Natural killer cell (primary cell): Measurements from ENCODE around the gene ZNF488. TPM values are rescaled to one million over a fixed set of nuclear protein-coding genes. Genes with fewer than 3 reads are reported as not detected.

Source experiments
- ATAC-seq, 3 donors: fragments of 150-1000 bp in 2 of 3; fragments of 200-7000 bp in 1 of 3; cut with Tn5 transposase; 1 replicate in 1 of 3; 2 replicates in 2 of 3; pipeline ENCODE4 v1.10.0; 2021; ENCODE audit warnings: mild to moderate bottlenecking in 2 of 3, moderate library complexity in 2 of 3
- DNase-seq, 2 donors: peaks; one replicate each; pipeline versions ENCODE4 v3.0.0 to v3.0.0-alpha.2; 2013 to 2021; ENCODE audit warnings: mixed read lengths in 1 of 2
- H3K27ac ChIP-seq: one replicate; pipeline ENCODE4 v1.5.1; 2013; ENCODE audit warnings: mild to moderate bottlenecking, low read length
- H3K27me3 ChIP-seq: one replicate; pipeline ENCODE4 v1.6.1; 2013; ENCODE audit warnings: low read length; ENCODE audit not compliant: control insufficient read depth, insufficient read depth
- H3K36me3 ChIP-seq: one replicate; pipeline ENCODE4 v1.6.1; 2013; ENCODE audit warnings: low read length; ENCODE audit not compliant: control insufficient read depth, insufficient read depth
- H3K4me1 ChIP-seq: one replicate; pipeline ENCODE4 v1.6.1; 2013; ENCODE audit warnings: low read length; ENCODE audit not compliant: control insufficient read depth, insufficient read depth
- H3K4me3 ChIP-seq: one replicate; pipeline ENCODE4 v1.5.1; 2013; ENCODE audit warnings: low read length
- H3K9me3 ChIP-seq: one replicate; pipeline ENCODE4 v1.6.1; 2013; ENCODE audit warnings: low read length; ENCODE audit not compliant: control insufficient read depth, insufficient read depth
- H3K27ac Mint-ChIP-seq, 2 donors: one replicate each; pipeline ENCODE4 v1.8.0; 2022; ENCODE audit warnings: mild to moderate bottlenecking in 2 of 2, mixed read lengths in 2 of 2, moderate library complexity in 1 of 2
- H3K27me3 Mint-ChIP-seq, 2 donors: one replicate each; pipeline ENCODE4 v1.8.0; 2022; ENCODE audit warnings: low read depth in 2 of 2, mixed read lengths in 2 of 2
- H3K36me3 Mint-ChIP-seq: one replicate; pipeline ENCODE4 v1.8.0; 2022; ENCODE audit warnings: mixed read lengths
- H3K4me1 Mint-ChIP-seq, 2 donors: one replicate each; pipeline ENCODE4 v1.8.0; 2022; ENCODE audit warnings: mixed read lengths in 2 of 2
- H3K4me3 Mint-ChIP-seq: one replicate; pipeline ENCODE4 v1.8.0; 2022; ENCODE audit warnings: mild to moderate bottlenecking, moderate library complexity, mixed read lengths
- H3K9me3 Mint-ChIP-seq, 2 donors: one replicate each; pipeline ENCODE4 v1.8.0; 2022; ENCODE audit warnings: mixed read lengths in 2 of 2
- WGBS: methylation state at CpG from one replicate; pipeline ENCODE4 v1.1.7; 2013; ENCODE audit warnings: missing lambda C conversion rate; ENCODE audit not compliant: insufficient coverage; 5-methylcytosine and 5-hydroxymethylcytosine counted together
- intact Hi-C: fragments of 100-400 bp; cut with micrococcal nuclease; formaldehyde crosslinking; loops from one replicate; pipeline ENCODE4 v1.14.2; 2022
- total RNA-seq, 4 donors: library from RNA; stranded (reverse); fragments of 120-200 nt in 1 of 4; gene quantifications; one replicate each; pipeline versions ENCODE4 v1.2.3 to v1.2.4, GENCODE V29; 2013 to 2022
- TF ChIP-seq, protein P1 (sequence below): fragments of 200-600 bp; IDR thresholded peaks from one replicate; pipeline ENCODE4 v1.8.0; 2022; ENCODE audit warnings: antibody characterized with exemption

Gene ZNF488
- total RNA-seq, 3 donors from 2014 or later (not counting 1 experiment from before 2014, with no cell fraction given): not detected

DNA sequence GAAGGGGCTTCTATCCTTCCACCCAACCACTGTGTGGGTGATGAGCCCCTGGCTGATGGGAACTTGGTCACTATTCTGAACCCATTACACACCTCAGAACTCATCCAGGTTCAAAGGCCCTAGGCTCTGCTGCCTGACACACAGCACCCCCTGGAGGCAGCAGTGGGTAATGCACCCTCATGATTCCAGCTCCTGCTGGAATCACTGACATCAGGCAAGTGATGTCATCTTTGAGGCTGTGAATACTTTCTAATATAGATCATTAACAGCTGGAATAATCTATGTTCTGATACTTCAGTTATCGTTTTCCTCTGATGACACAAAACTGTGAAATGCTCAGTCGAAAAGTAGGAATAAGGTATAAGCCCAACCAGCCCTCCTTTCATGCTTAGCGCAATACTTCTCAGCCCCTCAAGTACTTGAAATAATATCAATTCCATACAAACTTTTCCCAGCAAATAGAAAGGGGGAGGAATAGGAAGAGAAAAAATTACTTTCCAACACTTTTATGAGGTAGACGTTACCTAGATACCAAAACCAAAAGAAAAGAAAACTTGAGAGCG lies 43.4 kb downstream of the ZNF488 start:
- intact Hi-C loops: loop anchor here (1.0 kb wide), 1 partner anchor 316 kb away; no protein-coding TSS in a partner anchor

DNA sequence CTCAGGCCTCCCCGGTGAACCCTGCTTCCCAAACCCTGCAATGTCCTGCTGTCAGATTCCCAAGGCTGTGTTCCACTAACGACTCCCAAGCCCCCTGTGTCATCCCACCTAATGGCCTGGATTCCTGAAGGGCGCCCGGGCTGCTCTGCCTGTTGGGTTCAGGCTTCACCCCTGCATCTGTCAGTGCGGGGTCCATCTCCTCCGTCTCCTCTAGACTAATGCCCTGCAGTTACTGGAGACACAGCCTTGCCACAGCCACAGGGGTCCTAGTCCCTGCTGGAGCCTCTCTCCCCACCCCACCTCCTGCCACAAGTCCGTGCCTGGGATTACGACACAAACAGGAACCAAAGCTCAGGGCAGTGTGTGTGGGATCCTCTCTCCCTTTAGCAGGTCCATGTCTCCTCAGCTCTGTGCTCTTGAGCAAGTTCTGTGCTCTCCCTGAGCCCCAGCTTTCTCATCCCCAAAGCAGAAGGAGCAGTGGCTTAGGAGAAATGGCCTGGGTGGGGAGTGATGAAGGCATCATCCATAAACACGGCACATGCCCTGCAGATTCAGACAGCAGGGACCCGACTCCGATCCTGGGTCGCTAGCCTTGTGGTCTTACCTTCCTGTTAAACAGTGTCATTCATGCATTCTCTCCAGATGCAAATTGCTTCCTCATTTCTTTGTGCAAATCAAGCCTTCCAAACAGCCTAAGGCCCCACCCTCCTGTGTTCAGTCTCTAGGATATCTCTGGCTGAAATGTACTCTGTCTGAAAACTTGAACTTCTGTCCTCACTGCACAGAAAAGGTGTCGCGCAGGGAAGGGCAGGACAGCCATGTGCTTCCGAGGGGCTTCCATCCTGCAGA lies 44.1 kb downstream of the ZNF488 start:
- Histone ChIP-seq H3K36me3 (no peaks in the 10 kb centered on the region), H3K4me1 (no peaks in the 10 kb centered on the region), H3K27ac (no peak overlapping the region), H3K4me3 (no peak overlapping the region), H3K27me3 (no peaks in the 10 kb centered on the region), H3K9me3 (no peaks in the 10 kb centered on the region)
- H3K27me3 Mint-ChIP-seq: peaks cover 9 to 22% of the 10 kb centered on the region in 2 donors
- H3K9me3 Mint-ChIP-seq: no peaks in the 10 kb centered on the region
- DNase-seq (peak in 1 of 2 donors; percentile 7), ATAC-seq (no peak)
- TF ChIP-seq, protein P1, sequence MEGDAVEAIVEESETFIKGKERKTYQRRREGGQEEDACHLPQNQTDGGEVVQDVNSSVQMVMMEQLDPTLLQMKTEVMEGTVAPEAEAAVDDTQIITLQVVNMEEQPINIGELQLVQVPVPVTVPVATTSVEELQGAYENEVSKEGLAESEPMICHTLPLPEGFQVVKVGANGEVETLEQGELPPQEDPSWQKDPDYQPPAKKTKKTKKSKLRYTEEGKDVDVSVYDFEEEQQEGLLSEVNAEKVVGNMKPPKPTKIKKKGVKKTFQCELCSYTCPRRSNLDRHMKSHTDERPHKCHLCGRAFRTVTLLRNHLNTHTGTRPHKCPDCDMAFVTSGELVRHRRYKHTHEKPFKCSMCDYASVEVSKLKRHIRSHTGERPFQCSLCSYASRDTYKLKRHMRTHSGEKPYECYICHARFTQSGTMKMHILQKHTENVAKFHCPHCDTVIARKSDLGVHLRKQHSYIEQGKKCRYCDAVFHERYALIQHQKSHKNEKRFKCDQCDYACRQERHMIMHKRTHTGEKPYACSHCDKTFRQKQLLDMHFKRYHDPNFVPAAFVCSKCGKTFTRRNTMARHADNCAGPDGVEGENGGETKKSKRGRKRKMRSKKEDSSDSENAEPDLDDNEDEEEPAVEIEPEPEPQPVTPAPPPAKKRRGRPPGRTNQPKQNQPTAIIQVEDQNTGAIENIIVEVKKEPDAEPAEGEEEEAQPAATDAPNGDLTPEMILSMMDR: no peak
- no peak overlapping the region for H3K4me3 Mint-ChIP-seq
- H3K4me1 Mint-ChIP-seq: peaks cover 0 to 4% of the 10 kb centered on the region in 2 donors
- whole genome bisulfite sequencing: 60% methylated on average over 15 of the region's 15 CpGs
- no peaks in the 10 kb centered on the region for H3K36me3 Mint-ChIP-seq
- no peak overlapping the region for H3K27ac Mint-ChIP-seq
- intact Hi-C loops: loop anchor here (1.0 kb wide), 1 partner anchor 316 kb away; no protein-coding TSS in a partner anchor

More for the DNA sequence above, 43.4 kb downstream of the ZNF488 start:
- Histone ChIP-seq H3K36me3 (no peaks in the 10 kb centered on the region), H3K4me3 (no peak overlapping the region), H3K27ac (no peak overlapping the region), H3K9me3 (no peaks in the 10 kb centered on the region), H3K4me1 (no peaks in the 10 kb centered on the region), H3K27me3 (no peaks in the 10 kb centered on the region)
- H3K27me3 Mint-ChIP-seq: peaks cover 9 to 22% of the 10 kb centered on the region in 2 donors
- no peaks in the 10 kb centered on the region for H3K36me3 Mint-ChIP-seq
- no peak overlapping the region for H3K27ac Mint-ChIP-seq
- peaks cover 0 to 4% of the 10 kb centered on the region in 2 donors for H3K4me1 Mint-ChIP-seq
- ATAC-seq (peak; percentile 57 to 83 (median 75)), DNase-seq (peak; percentile 52 to 81)
- H3K4me3 Mint-ChIP-seq: no peak overlapping the region
- TF ChIP-seq, protein P1: peak; percentile 98
- 74% methylated on average over 4 of the region's 5 CpGs for WGBS
- no peaks in the 10 kb centered on the region for H3K9me3 Mint-ChIP-seq

DNA sequence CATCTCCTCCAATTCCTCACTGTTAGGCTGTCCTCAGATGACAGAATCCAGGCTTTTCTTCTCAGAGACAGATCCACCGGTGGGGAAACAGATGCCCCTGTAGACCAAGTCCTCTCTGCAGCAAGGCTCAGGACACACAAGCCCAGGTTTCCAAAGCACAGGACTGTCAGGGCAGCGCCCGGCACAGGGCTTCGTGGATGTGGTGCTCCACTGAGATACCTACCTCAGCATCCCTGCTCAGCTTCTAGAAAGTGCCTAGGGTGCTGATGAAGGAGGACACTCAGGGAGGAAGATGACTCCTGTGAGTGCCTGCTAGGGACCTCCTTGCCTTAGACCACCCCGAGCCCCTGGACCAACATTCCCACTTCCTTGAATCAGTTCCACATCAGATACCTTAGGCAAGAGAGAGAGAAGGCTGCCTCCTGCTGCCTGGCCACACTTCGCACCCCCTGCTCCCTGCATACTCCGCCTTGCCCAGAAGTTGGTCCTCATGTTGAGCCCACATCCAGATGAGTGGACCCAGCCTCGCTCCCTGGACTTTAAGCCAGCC lies 44.8 kb downstream of the ZNF488 start:
- Histone ChIP-seq H3K27ac (no peak overlapping the region), H3K36me3 (no peaks in the 10 kb centered on the region), H3K9me3 (no peaks in the 10 kb centered on the region), H3K27me3 (no peaks in the 10 kb centered on the region), H3K4me1 (no peaks in the 10 kb centered on the region), H3K4me3 (no peak overlapping the region)
- DNase-seq (no peak), ATAC-seq (no peak)
- Mint-ChIP-seq H3K4me1 (peaks cover 0 to 4% of the 10 kb centered on the region in 2 donors), H3K27ac (no peak overlapping the region), H3K36me3 (no peaks in the 10 kb centered on the region), H3K27me3 (peaks cover 9 to 28% of the 10 kb centered on the region in 2 donors), H3K4me3 (no peak overlapping the region), H3K9me3 (no peaks in the 10 kb centered on the region)
- intact Hi-C loops: no loop called here
- WGBS: 85% methylated on average over 8 of the region's 8 CpGs
- TF ChIP-seq, protein P1: no peak
